HG03460 (cell line): ENCODE data around the gene MTCP1.

Experiments used
- ATAC-seq: cut with Tn5 transposase; IDR thresholded peaks from one replicate; pipeline ENCODE4 v1.9.1; 2021; ENCODE audit not compliant: unreplicated experiment

The MTCP1 gene

DNA sequence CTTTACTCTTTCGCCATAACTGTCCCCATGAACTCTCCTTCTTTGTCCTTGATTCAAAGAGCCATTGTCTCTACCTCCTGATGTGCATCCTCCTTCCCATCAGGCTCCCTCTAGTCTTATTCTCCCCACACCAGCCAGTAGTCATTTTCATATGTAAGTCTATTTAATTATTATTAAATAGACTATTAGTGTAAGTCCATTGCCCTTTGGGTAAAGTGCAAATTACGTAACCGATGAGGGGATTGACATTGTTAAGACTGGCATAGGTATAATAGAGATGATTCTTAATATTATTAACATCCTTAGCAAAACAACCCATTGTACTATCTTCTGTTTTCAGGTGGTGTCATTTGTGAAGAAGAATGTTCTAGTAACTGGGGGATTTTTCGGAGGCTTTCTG lies 16.7 kb downstream of the MTCP1 start:
- ATAC-seq = no peak

DNA sequence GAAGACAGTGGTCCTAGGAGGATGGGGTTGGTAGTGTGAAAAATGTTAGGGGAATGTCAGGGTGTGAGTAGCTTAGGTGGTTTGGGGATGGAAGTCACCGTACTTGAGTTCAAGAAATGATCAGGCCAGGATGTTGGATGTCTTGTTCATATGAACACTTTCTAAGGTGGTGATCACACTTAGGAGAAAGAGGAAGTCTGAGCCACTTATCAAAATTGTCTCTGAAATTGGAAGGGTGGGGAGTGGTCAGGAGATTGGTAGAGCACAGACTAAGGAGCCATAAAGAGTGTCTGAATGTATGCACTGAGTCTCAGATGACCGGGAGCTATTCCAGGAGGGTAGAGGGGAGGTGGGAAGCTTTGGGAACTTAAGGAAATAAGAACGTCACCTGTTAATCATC lies 17.3 kb downstream of the MTCP1 start:
- no peak for ATAC-seq

DNA sequence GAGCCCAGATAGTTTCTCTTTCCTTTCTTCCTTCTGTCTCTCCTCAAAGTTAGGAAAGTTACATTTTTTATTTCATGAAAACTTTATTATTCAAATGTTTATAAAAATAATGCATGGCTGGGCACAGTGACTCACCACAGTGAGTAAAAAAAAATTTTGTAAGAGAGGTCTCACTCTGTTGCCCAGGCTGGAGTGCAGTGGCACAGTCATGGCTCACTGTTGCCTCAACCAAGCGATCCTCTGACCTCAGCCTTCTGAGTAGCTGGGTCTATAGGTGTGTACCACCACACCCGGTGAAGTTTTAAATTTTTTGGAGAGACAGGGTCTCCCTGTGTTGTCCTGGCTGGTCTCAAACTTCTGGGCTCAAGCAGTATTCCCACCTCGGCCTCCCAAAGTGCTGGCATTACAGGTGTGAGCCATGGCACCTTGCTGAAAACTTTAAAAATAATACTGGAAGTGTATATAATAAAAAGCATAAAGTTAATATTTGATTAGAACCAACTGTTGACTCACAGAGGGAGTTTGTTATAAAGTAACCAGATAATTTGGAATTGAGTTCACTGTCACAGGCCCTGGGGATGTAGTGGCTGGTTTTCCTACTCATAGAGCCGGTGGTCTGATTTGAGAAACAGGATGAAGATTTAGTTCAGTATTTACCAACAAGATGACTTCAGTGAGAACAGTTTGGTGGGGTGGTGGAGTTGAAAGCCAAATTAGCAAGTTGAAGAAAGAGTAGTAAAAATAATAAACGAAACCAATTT lies 18.0 kb downstream of the MTCP1 start:
- ATAC-seq = no peak

GRCh38 chrX:155048977-155049619 lies 21.8 kb downstream of the MTCP1 start:
- ATAC-seq = no peak

DNA sequence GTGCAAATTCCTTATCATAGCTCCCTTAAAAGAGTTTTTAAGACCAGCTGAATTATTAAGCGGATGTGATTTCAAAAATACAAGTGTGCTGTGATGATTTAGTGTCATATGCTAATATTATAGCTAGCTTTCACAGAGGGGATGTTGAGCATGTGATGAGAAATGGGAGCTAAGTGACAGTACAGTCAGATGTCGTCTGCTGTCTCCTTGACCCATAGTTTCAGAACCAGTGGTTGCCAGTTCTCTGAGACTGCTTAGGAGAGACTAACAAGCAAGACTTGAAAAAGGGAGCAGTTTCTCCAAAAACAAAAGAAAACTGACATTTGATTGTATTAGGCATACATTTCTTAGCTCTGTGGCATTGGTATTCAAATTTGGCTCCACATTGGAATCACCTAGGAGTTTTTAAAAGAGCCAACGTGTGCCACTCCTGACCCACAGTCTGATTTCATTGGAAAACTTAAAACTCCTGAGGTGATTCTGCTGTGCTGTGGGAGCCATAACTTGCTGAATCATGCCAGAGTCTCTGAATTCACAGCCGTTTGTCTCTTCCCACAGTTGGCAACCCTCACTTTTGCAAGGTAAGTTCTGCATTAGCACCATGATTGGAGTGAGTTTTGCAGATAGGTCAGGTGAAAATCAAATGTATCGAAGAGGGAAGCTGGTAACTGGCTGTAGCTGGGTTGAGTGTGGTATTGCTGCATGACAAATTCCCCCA lies 24.0 kb downstream of the MTCP1 start:
- no peak for ATAC-seq

- no peak for ATAC-seq
Measured at GRCh38 chrX:155046129-155046810, 24.7 kb downstream of the MTCP1 start.

DNA sequence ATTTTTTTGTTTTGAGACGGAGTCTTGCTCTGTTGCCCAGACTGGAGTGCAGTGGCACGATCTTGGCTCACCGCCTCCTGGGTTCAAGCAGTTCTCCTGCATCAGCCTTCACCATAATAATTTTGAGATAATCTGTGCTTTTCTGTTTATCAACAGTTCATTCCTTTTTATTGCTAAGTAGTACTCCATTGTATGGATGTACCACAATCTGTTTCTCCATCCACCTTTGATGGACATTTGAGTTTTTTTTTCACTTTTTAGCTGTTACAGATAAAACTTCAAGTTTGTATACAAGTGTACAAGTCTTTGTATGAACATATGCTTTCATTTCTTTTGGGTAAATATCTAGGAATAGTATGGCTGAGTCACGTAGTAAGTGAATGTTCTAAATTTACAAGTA lies 35.2 kb downstream of the MTCP1 start:
- no peak for ATAC-seq

DNA sequence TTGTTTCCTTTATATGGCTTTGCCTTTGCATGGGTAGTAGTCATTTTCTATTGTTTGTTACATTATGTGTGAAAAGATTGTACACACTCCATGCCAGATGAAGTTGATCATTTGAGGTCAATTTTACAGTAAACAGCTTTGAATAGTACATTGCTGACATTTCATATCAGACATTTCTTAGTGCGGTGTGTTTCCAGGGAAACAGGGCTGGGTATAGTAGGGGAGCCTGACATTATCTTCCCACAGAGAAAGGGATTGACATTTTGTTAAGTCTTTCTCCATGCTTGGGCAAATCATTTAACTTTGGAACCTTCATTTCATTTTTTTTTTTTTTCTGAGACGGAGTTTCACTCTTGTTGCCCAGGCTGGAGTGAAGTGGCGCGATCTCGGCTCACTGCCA lies 39.3 kb downstream of the MTCP1 start:
- no peak for ATAC-seq

DNA sequence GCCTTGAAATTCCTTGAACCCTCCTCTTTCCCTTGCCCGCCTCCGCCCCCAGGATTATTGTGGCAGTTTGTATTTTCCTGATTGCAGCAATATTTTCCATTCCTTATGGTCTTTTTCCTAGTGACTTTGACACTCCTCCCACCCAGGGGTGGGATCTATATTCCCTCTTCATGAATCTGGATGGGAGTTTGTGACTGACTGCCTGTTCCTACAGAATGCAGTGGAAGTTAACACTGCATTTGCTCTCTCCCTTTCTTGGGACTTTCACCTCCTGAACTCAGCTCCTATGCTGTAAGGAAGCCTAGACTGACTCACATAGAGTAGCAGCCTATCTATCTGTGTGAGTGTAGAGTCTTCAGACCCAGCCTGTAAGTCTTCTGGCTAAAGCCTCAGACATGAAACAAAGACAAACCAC lies 42.1 kb downstream of the MTCP1 start:
- ATAC-seq = no peak

DNA sequence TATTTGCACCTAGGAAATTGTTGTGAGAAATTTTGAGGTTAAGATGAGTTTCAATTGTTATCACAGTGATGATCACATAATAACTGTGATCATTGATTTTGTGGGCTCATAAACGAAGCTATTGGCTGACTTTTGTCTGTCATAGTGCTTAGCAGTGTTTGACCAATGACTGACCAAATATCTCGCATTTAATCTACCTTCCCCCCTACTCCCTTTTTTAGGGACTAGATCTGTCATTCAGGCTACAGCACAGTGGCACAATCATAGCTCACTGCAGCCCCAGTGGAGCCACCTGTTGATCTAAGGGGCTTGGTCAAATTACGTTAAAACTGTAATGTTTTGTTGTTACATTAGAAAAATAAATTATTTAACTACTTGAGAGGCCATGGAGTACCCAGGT lies 42.8 kb downstream of the MTCP1 start:
- ATAC-seq = no peak

DNA sequence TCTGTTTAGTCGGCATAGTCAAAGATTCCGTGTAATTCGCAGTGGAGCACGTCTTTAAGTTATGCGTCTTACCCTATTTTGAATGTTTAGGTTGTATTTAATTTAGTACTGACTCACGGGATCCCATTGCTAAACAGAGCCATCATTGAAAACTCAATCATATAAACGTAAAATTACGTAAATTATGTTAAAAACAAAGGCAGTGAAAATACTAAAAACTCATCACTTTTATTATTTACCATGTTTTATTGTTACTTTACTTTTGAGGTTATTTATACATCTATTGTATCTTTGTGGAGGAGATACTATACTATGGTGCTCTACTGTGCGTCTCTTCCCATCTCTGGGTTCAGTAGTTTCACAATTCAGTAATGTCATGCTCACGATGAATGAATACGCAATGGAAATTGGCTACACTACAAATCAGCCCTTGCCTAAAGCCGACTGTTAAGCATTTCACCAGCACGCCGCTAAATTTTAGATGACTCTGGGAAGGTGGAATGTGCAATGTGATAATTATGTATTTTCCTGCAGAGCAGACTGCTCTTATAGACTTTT lies 43.3 kb downstream of the MTCP1 start:
- ATAC-seq = no peak

DNA sequence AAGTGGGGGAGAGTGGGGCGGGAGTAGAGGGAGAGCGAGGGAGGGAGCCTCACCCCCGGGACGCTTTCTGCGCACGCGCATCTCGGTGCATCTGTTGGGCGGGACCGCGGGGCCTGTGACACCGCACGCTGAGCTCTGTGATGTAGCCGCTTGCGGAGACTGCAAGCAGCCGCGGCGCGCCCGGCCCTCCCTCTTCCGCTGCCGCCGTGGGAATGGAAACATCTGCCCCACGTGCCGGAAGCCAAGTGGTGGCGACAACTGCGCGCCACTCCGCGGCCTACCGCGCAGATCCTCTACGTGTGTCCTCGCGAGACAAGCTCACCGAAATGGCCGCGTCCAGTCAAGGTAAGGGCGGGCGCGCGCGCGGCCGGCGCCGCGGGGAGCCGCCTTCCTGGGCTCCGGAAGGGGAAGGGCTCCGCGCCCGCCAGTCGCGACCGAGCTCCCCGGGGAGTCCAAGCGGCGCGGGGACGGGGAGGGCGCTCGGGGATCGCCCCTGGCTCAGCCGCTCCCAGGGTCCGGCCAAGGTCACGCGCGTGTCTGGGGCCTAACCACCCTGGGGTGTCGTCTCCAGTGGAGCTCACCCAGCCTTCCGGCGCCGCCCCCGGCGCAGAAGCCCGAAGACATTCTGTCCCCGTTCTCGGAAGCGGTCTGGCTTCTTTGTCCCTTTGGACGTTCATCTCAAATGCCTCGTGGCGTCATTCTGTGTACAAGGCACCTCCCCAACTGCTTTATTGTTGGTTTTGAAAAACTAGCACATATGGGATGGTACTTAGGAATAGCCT lies 44.0 kb downstream of the MTCP1 start, which contains the start of gene FUNDC2:
Gene FUNDC2, plus strand, starts transcription at position 118 of the 782 bp plus-strand sequence. Its CDS starts 95 bp downstream, at position 213.
- ATAC-seq = peak; percentile 84

DNA sequence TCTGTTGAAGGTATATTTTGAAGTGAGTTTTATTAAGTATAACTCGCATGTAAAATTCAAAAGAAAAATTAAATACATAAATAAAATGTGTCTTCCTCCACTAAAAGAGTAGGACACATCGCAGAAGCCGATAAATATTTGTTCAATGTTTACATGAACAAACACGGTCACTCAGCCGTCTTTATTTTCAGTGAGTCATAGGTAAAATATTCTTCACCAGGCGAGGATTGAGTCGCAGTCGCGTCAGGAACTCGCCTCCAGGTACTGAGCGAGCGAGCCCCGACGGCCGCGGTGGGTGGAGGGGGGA lies 44.6 kb downstream of the MTCP1 start:
- no peak for ATAC-seq

DNA sequence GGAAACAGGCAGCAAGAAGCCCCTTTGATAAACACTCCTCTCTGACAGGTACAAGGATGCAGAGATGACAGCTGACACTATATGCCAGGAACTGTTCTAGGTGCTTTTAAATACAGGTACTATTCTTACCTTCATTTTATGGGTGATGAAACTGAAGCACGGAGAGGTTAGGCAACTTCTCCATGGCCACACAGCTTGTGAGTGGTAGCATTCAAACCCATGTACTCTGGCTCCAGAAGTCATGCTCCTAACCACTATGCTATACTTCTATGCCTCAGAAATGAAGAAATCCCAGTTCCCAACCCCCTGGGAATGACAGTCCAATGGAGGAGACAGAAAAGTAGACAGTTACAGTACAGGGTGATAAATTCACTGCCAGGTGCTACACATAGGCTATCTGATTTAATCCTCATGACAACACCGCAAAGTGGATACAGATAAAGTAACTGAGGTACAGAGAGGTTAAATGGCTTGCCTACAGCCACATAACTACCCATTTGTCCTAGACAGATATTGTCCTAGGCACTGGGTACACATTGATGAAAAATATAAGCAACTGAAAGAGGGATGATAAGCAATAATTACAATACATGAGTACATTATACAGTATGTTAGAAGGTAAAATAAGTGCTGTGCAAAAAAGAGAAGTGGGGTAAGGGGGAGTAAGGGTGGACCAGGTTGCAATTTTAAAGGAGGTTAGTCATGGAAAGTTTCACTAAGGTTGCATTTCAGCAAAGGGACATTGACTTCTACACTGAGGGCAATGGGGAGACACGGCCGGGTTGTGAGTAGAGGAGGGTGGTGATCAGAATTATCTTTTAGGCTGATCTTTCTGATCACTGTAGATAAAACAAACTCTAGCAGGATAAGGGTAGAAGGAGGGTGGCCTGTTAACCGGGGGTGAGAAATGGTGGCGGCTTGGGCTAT lies 46.8 kb downstream of the MTCP1 start:
- no peak for ATAC-seq

- ATAC-seq = no peak
Measured at GRCh38 chrX:155022585-155022984, 48.4 kb downstream of the MTCP1 start, which contains the start of gene F8. TSS of gene F8 (minus strand) at chrX:155022723. CDS start at chrX:155022552, 171 bp downstream.

GRCh38 chrX:155020591-155020990 lies 50.3 kb downstream of the MTCP1 start:
- no peak for ATAC-seq
